ENCODE measurements around the gene SYVN1.

SYVN1 gene

DNA sequence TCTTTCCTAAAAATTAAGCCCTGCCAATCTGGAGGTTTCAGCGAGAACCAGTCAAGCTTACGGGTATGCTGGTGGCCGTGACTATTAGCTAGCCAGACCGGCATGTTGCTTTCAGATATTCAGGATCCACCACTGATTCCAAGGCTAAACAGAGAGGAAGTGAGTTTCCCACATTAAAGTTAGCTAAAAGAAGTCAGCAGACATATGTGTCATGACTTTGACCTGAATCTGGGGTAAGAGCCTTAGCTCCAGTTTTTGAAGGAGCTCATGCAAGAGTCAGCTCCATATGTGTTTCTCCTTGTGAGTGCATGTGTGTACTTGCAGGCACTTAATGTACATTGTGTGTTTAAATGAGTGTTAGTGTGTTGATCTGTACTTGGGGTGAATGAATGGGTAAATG is 48.9 kb downstream of the SYVN1 start:
- DNase-seq, result peak; percentile 31 to 45 (median 38)

DNA sequence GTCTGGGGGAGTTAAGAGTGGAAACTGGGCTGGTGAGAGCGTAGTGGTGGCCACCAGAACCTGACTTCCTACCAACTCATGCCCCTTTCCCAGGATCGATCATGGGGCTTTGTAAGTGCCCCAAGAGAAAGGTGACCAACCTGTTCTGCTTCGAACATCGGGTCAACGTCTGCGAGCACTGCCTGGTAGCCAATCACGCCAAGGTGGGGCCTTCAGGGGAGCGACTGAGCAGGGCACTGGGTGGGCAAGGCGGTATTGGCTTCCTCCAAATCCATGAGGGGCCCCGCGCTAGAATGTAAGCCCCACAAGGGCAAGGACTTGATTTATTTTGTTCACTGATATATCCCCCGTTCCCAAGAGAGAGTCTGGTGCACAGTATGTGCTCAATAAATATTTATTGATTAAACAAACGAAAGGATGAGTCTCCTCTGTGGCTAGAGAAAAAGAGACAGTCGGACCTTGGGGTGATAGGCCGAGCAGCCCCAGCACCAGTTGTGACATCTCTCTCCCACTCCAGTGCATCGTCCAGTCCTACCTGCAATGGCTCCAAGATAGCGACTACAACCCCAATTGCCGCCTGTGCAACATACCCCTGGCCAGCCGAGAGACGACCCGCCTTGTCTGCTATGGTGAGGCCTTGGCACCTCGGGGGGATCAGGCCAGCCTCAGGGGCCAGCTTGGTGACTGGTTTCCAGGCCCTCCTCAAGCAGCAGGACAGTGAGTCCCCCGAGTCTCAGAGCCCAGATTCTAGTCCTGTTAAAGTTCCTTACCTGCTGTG is 49.5 kb downstream of the SYVN1 start:
- DNase-seq, result no peak

DNA sequence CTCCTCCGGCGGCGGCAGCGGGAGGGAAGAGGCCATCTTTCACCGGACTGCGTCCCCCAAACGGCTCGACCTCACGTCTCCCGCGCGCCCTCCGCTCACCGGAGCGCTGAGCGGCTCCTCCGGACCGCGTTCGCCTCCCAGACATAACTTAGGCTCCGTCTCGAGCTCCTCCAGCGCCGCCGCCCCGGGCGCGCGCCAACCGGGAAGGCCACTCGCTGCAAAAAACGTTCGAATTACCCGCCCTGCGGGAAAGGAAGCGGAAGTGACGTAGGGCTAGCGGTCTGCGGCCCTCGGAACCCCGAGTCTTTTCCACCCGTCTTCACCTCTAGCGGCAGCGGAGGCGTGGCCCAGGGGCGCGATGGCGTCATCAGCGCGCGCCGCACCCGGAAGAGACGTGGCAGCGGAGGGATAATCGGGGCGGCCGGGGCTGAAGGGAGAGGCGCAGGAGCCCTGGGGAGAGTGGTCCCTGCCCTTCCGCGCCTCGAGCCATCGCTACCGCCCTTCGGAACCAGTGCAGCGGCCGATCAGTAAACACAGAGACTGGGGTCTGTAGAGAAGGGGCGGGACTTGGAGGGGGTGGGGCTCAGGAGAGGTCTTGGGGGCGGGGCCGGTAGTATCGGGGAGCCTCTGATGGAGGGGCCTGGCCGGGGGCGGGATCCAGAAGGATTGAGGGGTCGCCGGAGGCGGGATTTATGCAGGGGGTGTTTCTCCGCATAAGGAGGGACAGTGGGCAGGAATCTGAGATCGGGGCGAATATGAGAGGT is 50.3 kb downstream of the SYVN1 start, which contains the start of the genes CDCA5 and ZFPL1:
CDCA5 (minus strand) TSS at position 207 of the 764 bp plus-strand sequence; CDS start at position 145, 62 bp downstream.
ZFPL1 (plus strand) TSS at position 389 of the 764 bp plus-strand sequence. CDS start 477 bp downstream, outside the sequence.
- peak; percentile 97 to 99 (median 98) for DNase-seq

DNA sequence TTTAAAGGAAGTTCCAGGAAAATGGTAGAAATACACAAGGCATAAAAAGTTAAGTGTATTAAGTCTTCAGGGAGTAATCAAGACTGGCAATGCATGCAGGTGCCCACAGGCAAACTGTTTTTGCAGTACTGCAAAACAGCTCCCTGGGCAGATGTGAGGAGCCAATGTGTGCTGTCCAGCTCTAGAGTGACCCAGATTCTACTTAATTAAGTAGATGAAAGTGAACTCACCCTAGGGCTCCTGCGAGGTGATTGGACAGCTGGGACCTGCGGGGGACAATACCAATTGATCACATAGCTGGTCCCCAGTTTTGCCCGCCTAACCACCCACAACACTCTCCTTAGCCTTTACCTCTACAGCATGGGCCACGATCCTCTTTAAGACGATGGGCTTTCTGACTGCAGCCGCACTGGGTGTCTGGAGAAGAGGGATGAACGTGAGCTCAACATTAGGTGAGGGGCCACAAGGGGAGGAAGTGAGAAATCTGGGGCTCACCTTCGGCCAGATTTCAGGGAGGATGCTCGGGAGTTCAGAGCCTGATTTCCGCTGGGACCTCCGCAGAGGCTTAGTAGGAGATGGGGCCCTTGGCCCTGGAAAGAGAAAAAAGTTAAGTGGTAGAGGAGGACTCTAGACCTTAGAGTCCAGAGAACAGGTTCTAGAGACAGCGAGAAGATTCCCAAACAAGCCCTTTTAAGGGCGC is 51.0 kb downstream of the SYVN1 start:
- no peak for DNase-seq

DNA sequence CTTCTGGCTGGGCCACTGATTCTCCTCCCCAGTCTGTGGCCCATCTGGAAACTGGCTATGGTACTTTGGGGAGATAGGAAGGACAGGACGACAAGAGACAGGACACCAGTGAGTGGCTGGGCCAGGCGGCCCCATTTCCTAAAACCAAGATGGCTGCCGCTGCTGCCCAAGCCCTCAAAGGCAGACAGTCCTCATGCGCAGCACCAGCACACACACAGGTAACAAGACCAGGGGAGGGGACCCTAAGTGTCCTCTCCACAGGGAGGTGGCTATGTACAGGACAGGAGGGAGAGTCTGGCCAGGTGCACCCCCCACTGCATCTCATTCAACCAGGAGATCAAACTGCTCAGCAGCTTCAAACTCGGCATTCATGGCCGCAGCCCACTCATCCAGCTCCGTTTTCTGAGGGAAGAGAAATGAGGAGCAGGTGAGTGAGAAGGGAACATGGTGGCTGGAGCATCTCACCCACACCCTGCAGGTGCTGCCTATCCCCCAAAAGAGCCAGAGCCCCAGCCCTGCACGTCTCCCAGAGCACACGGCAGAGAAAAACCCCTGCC is 55.5 kb downstream of the SYVN1 start:
- DNase-seq, result no peak

DNA sequence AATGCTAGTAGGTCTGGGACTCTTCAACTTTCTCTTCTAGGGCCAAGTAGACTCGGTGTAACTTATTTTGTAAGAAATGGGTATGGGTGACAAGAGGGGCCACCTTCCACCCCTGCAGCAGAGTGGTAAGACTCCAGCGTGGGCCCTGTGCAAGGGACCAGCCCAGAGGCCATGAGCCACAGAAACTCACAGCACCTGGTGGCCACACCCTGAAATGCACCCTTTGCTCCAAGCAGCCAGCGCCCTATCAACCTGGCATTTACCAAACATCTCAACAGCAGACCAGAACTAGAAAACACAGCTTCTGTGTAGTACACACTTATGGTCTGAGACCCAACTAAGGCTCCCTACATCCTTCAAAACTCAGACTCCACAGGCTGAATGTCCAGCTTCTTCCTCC is 56.2 kb downstream of the SYVN1 start:
- DNase-seq, result peak; percentile 57 to 70 (median 66)

DNA sequence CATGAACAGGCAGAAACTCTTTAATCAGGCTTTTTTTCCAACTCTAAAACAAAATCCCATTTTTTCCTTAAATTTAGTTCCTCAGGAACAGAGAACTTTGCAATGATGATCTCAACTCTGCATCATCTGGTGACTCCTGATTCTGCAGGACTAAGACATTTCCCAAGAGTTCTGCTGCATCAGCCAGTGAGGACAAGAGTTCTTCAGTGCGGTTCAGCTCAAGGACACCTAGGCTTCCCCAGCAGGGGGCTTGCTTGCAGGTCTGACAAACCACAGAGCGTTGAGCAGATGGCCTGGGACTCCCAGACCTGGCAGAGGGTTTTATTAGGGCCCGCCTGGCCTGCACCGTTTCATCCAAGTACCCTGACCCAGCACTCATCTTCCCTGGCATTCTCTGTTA is 56.9 kb downstream of the SYVN1 start:
- DNase-seq, result peak; percentile 43 to 57 (median 46)

All from suppressor macrophage treated with lipopolysaccharide for 1 hour (primary cell).